ENCODE results near the gene BACE1.
A peak's percentile ranks its signal among the peaks of the same experiment; 100 is the strongest.
"Not testable (repeated sequence)": the region's sequence is repeated elsewhere in the genome, so short reads cannot be mapped to it uniquely, and the experiment has no call there.

The BACE1 gene

GRCh38 chr11:117282956-117283355 is 33.1 kb downstream of the BACE1 start:
- DNase-seq (ENCODE audit: low read depth, low spot score) = no peak
- H3K4me3 ChIP-seq (ENCODE audit: low read depth, low read length) = no peak overlapping the region
- CTCF ChIA-PET = interaction anchor here (1.4 kb wide), 1 partner anchor 42 kb away, joined by 4 read pairs; no protein-coding TSS in a partner anchor
- POLR2A ChIA-PET = no interaction called here
- TF ChIP-seq, protein P1, sequence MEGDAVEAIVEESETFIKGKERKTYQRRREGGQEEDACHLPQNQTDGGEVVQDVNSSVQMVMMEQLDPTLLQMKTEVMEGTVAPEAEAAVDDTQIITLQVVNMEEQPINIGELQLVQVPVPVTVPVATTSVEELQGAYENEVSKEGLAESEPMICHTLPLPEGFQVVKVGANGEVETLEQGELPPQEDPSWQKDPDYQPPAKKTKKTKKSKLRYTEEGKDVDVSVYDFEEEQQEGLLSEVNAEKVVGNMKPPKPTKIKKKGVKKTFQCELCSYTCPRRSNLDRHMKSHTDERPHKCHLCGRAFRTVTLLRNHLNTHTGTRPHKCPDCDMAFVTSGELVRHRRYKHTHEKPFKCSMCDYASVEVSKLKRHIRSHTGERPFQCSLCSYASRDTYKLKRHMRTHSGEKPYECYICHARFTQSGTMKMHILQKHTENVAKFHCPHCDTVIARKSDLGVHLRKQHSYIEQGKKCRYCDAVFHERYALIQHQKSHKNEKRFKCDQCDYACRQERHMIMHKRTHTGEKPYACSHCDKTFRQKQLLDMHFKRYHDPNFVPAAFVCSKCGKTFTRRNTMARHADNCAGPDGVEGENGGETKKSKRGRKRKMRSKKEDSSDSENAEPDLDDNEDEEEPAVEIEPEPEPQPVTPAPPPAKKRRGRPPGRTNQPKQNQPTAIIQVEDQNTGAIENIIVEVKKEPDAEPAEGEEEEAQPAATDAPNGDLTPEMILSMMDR (IDR thresholded peaks at IDR 0.05; ENCODE audit: insufficient read depth, low read length, missing control alignments) = no peak

DNA sequence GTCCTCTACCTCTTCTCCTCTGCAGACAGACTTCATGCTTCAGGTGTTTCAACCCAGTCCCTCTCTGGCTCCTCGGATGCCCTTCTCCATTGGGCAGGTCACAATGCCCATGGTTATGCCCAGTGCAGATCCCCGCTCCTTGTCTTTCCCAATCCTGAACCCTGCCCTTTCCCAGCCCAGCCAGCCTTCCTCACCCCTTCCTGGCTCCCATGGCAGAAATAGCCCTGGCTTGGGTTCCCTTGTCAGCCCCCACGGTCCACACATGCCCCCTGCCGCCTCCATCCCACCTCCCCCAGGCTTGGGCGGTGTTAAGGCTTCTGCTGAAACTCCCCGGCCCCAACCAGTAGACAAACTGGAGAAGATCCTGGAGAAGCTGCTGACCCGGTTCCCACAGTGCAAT is 34.2 kb downstream of the BACE1 start:
- CTCF ChIA-PET = interaction anchor here (2.2 kb wide), 1 partner anchor 50 kb away, joined by 9 read pairs; the partner anchor contains the start of genes PCSK7 and RNF214
- TF ChIP-seq, protein P1 (IDR thresholded peaks at IDR 0.05; ENCODE audit: insufficient read depth, low read length, missing control alignments) = no peak
- POLR2A ChIA-PET = no interaction called here
- no peak overlapping the region for H3K4me3 ChIP-seq (ENCODE audit: low read depth, low read length)
- DNase-seq (ENCODE audit: low read depth, low spot score) = no peak

- DNase-seq (ENCODE audit: low read depth, low spot score) = peak; percentile 90
- POLR2A ChIA-PET = interaction anchor here (0.6 kb wide), 1 partner anchor 18 kb away, joined by 3 read pairs; no protein-coding TSS in a partner anchor
- CTCF ChIA-PET = interaction anchor here (2.2 kb wide), 1 partner anchor 49 kb away, joined by 9 read pairs; the partner anchor contains the start of genes PCSK7 and RNF214
- no peak overlapping the region for H3K4me3 ChIP-seq (ENCODE audit: low read depth, low read length)
- TF ChIP-seq, protein P1 (IDR thresholded peaks at IDR 0.05; ENCODE audit: insufficient read depth, low read length, missing control alignments) = no peak
Measured at GRCh38 chr11:117281159-117281558, 34.9 kb downstream of the BACE1 start.

GRCh38 chr11:117279711-117280376 is 36.2 kb downstream of the BACE1 start:
- H3K4me3 ChIP-seq (ENCODE audit: low read depth, low read length) = no peak overlapping the region
- no peak for DNase-seq (ENCODE audit: low read depth, low spot score)
- ChIA-PET POLR2A (no interaction called here), CTCF (interaction anchor here (1.1 to 2.2 kb wide), 3 partner anchors 9 to 48 kb away, joined by 3 to 9 read pairs (median 4); partner anchors contain the start of genes PCSK7 and RNF214)
- TF ChIP-seq, protein P1 (IDR thresholded peaks at IDR 0.05; ENCODE audit: insufficient read depth, low read length, missing control alignments) = no peak

- no peak for DNase-seq (ENCODE audit: low read depth, low spot score)
- ChIA-PET CTCF (no interaction called here), POLR2A (no interaction called here)
- H3K4me3 ChIP-seq (ENCODE audit: low read depth, low read length) = no peak overlapping the region
- TF ChIP-seq, protein P1 (IDR thresholded peaks at IDR 0.05; ENCODE audit: insufficient read depth, low read length, missing control alignments) = no peak
Measured at GRCh38 chr11:117278347-117278746, 37.7 kb downstream of the BACE1 start.

DNA sequence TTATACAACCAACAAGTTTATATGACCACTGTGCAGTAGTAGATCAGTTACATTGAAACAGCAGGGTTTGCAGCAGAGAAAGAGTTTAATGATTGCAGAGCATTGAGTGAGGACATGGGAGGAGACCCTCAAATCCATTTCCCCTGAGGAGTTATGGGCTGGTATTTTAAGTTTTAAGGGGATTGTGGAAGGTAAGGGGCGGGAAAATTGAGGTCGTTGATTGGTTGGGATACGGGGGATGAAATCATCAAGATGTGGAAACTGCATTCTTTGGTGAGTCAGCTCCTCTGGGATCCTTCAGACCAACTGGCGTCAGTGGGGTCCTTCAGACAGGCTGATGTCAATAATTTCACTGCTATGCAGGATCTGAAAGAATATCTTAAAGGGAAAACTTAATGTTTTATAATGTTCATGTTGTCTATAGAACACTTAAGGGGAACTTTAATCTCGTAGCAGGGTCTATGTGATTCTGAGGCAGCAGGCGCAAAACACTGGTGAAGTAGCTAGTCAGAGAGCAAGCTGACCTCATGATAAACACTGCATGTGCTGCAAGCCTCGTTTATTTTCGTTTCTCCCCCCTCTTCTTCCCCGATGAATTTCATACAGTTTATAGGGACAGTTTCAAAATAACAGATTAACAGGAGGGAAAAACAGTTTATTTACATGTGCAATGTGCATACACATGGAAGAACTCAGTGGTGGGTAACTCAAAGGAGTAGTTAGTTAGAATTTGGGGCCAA is 42.3 kb downstream of the BACE1 start:
- CTCF ChIA-PET = interaction anchor here (1.1 kb wide), 1 partner anchor 12 kb away, joined by 3 read pairs; no protein-coding TSS in a partner anchor
- POLR2A ChIA-PET = interaction anchor here (0.9 kb wide), 1 partner anchor 54 kb away, joined by 3 read pairs; the partner anchor contains the start of gene CEP164
- DNase-seq (ENCODE audit: low read depth, low spot score) = peak; percentile 47
- TF ChIP-seq, protein P1 (IDR thresholded peaks at IDR 0.05; ENCODE audit: insufficient read depth, low read length, missing control alignments) = no peak
- H3K4me3 ChIP-seq (ENCODE audit: low read depth, low read length) = no peak overlapping the region

DNA sequence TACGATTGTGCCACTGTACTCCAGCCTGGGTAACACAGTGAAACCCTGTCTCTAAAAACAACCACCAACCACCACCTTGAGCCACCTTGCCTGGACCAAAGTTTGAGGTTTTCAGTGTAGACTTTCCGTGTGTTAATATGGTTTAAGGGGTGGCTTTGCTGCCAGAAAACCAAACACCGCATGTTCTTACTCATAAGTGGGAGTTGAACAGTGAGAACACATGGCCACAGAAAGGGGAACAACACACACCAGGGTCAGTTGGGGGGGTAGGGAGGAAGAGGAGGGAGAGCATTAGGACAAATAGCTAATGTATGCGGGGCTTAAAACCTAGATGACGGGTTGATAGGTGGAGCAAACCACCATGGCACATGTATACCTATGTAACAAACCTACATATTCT is 43.9 kb downstream of the BACE1 start:
- H3K4me3 ChIP-seq (ENCODE audit: low read depth, low read length); POLR2A ChIA-PET; DNase-seq (ENCODE audit: low read depth, low spot score): not testable (repeated sequence)
- CTCF ChIA-PET = interaction anchor here (0.9 to 1.4 kb wide), 3 partner anchors 18 to 41 kb away, joined by 3 to 4 read pairs (median 4); partner anchors contain the start of gene PCSK7

Data from AG04449 (cell line).